ENCODE measurements around the gene GPBP1.

The GPBP1 gene

GRCh38 chr5:57244331-57244730 lies 70.5 kb downstream of the GPBP1 start:
- Histone ChIP-seq H2AK5ac (ENCODE audit: low read length) (no peak overlapping the region), H3K9me3 (ENCODE audit: insufficient read depth, low read depth, low read length) (no peaks in the 10 kb centered on the region), H3K18ac (ENCODE audit: low read length) (no peak overlapping the region), H3K4ac (ENCODE audit: low read depth, low read length) (no peak overlapping the region), H3K79me2 (ENCODE audit: control insufficient read depth, insufficient read depth, low read length, poor library complexity) (no peaks in the 10 kb centered on the region), H3K14ac (ENCODE audit: low read length) (no peak overlapping the region), H2BK120ac (ENCODE audit: insufficient read depth, low read length, poor library complexity) (no peak overlapping the region), H4K8ac (ENCODE audit: low read depth, low read length) (no peak overlapping the region), H3K4me1 (ENCODE audit: control insufficient read depth in 1 of 2, insufficient read depth in 2 of 2, low read length in 2 of 2) (no peaks in the 10 kb centered on the region), H2BK5ac (ENCODE audit: low read depth, low read length, poor library complexity) (no peak overlapping the region), H3K4me3 (ENCODE audit: low read depth, low read length) (no peak overlapping the region), H3K23ac (ENCODE audit: low read length) (no peak overlapping the region), H3K4me2 (ENCODE audit: low read length) (no peak overlapping the region), H3K36me3 (ENCODE audit: control insufficient read depth in 1 of 2, insufficient read depth in 2 of 2, low read length in 2 of 2) (peaks cover 14 to 15% of the 10 kb centered on the region in 2 experiments), H3K27me3 (ENCODE audit: insufficient read depth, low read length) (no peaks in the 10 kb centered on the region), H3K9ac (ENCODE audit: low read length) (no peak overlapping the region), H3K27ac (ENCODE audit: low read depth, low read length) (no peak overlapping the region), H4K91ac (ENCODE audit: low read depth, low read length) (no peak overlapping the region), H2AFZ (ENCODE audit: insufficient read depth, low read length, poor library complexity) (no peak overlapping the region), H2BK12ac (ENCODE audit: low read length) (no peak overlapping the region), H4K12ac (ENCODE audit: low read depth, low read length) (no peak overlapping the region), H3K79me1 (ENCODE audit: low read length) (no peaks in the 10 kb centered on the region)
- DNase-seq: peak in 1 of 2 donors; percentile 64

GRCh38 chr5:57246426-57246825 lies 72.6 kb downstream of the GPBP1 start:
- H2AK5ac ChIP-seq (ENCODE audit: low read length): no peak overlapping the region
- no peak overlapping the region for H2BK5ac ChIP-seq (ENCODE audit: low read depth, low read length, poor library complexity)
- H3K23ac ChIP-seq (ENCODE audit: low read length): no peak overlapping the region
- no peaks in the 10 kb centered on the region for H3K79me2 ChIP-seq (ENCODE audit: control insufficient read depth, insufficient read depth, low read length, poor library complexity)
- H3K36me3 ChIP-seq (ENCODE audit: control insufficient read depth in 1 of 2, insufficient read depth in 2 of 2, low read length in 2 of 2): peaks cover 16 to 18% of the 10 kb centered on the region in 2 experiments
- no peak overlapping the region for H2BK120ac ChIP-seq (ENCODE audit: insufficient read depth, low read length, poor library complexity)
- no peaks in the 10 kb centered on the region for H3K9me3 ChIP-seq (ENCODE audit: insufficient read depth, low read depth, low read length)
- no peaks in the 10 kb centered on the region for H3K79me1 ChIP-seq (ENCODE audit: low read length)
- no peak overlapping the region for H4K8ac ChIP-seq (ENCODE audit: low read depth, low read length)
- no peak overlapping the region for H3K14ac ChIP-seq (ENCODE audit: low read length)
- no peak for DNase-seq
- no peak overlapping the region for H2AFZ ChIP-seq (ENCODE audit: insufficient read depth, low read length, poor library complexity)
- H2BK12ac ChIP-seq (ENCODE audit: low read length): no peak overlapping the region
- H4K12ac ChIP-seq (ENCODE audit: low read depth, low read length): no peak overlapping the region
- 100% methylated on average over 1 of the region's 2 CpGs for WGBS (ENCODE audit: extremely low coverage, insufficient coverage, insufficient read length)
- no peak overlapping the region for H3K18ac ChIP-seq (ENCODE audit: low read length)
- H3K27ac ChIP-seq (ENCODE audit: low read depth, low read length): no peak overlapping the region
- H3K4ac ChIP-seq (ENCODE audit: low read depth, low read length): no peak overlapping the region
- H3K4me3 ChIP-seq (ENCODE audit: low read depth, low read length): no peak overlapping the region
- H3K4me2 ChIP-seq (ENCODE audit: low read length): no peak overlapping the region
- no peak overlapping the region for H4K91ac ChIP-seq (ENCODE audit: low read depth, low read length)
- no peak overlapping the region for H3K9ac ChIP-seq (ENCODE audit: low read length)
- no peaks in the 10 kb centered on the region for H3K27me3 ChIP-seq (ENCODE audit: insufficient read depth, low read length)
- no peaks in the 10 kb centered on the region for H3K4me1 ChIP-seq (ENCODE audit: control insufficient read depth in 1 of 2, insufficient read depth in 2 of 2, low read length in 2 of 2)

DNA sequence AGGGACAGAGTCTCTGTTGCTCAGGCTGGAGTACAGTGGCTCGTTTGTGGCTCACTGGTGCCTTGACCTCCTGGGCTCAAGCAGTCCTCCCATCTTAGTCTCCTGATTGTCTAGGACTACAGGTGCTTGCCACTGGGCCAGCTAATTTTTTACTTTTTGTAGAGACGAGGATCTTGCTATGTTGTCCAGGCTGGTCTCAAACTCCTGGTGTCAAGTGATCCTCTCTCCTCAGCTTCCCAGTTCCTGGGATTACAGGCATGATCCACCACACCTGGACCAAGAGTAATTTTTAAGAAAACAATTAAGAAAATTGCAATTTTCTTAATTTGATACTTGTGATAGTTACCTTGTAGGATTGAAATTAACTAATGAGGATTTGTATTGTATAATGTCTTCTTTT lies 73.9 kb downstream of the GPBP1 start:
- H3K27ac ChIP-seq (ENCODE audit: low read depth, low read length): no peak overlapping the region
- no peak overlapping the region for H4K12ac ChIP-seq (ENCODE audit: low read depth, low read length)
- no peak overlapping the region for H3K9ac ChIP-seq (ENCODE audit: low read length)
- no peaks in the 10 kb centered on the region for H3K27me3 ChIP-seq (ENCODE audit: insufficient read depth, low read length)
- no peak overlapping the region for H3K4me2 ChIP-seq (ENCODE audit: low read length)
- no peak overlapping the region for H3K4me3 ChIP-seq (ENCODE audit: low read depth, low read length)
- no peak overlapping the region for H2AFZ ChIP-seq (ENCODE audit: insufficient read depth, low read length, poor library complexity)
- WGBS (ENCODE audit: extremely low coverage, insufficient coverage, insufficient read length): no CpG with 5 or more reads among the region's 2 CpGs
- H4K91ac ChIP-seq (ENCODE audit: low read depth, low read length): no peak overlapping the region
- H3K4ac ChIP-seq (ENCODE audit: low read depth, low read length): no peak overlapping the region
- no peak overlapping the region for H4K8ac ChIP-seq (ENCODE audit: low read depth, low read length)
- no peak overlapping the region for H3K18ac ChIP-seq (ENCODE audit: low read length)
- no peaks in the 10 kb centered on the region for H3K9me3 ChIP-seq (ENCODE audit: insufficient read depth, low read depth, low read length)
- no peak for DNase-seq
- H2BK120ac ChIP-seq (ENCODE audit: insufficient read depth, low read length, poor library complexity): no peak overlapping the region
- H2BK12ac ChIP-seq (ENCODE audit: low read length): no peak overlapping the region
- H3K14ac ChIP-seq (ENCODE audit: low read length): no peak overlapping the region
- H2AK5ac ChIP-seq (ENCODE audit: low read length): no peak overlapping the region
- no peaks in the 10 kb centered on the region for H3K4me1 ChIP-seq (ENCODE audit: control insufficient read depth in 1 of 2, insufficient read depth in 2 of 2, low read length in 2 of 2)
- peaks cover 20 to 22% of the 10 kb centered on the region in 2 experiments for H3K36me3 ChIP-seq (ENCODE audit: control insufficient read depth in 1 of 2, insufficient read depth in 2 of 2, low read length in 2 of 2)
- no peak overlapping the region for H2BK5ac ChIP-seq (ENCODE audit: low read depth, low read length, poor library complexity)
- H3K23ac ChIP-seq (ENCODE audit: low read length): no peak overlapping the region
- H3K79me1 ChIP-seq (ENCODE audit: low read length): no peaks in the 10 kb centered on the region
- no peaks in the 10 kb centered on the region for H3K79me2 ChIP-seq (ENCODE audit: control insufficient read depth, insufficient read depth, low read length, poor library complexity)

DNA sequence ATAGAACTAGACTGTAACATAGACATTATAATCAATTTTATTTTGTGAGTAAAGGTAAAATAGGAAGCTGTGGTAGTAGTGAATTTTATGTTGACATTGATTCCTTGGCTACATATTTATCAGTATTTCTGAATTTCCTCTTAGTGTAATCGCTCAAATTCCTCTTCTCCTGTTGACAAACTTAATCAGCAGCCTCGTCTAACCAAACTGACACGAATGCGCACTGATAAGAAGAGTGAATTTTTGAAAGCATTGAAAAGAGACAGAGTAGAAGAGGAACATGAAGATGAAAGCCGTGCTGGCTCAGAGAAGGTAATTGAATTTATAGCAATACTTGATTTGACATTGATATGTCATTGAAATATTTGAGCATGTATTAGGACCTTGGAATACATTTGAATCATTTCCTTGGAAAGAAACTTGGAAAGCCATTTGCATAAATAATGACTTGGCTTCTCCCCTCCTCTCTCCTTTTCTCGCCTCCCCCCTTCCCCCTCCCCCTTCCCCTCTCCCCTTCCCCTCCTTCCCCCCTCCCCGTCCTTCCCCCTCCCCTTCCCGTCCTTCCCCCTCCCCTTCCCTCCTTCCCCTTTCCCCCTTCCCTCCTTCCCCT lies 75.5 kb downstream of the GPBP1 start:
- no peaks in the 10 kb centered on the region for H3K27me3 ChIP-seq (ENCODE audit: insufficient read depth, low read length)
- H3K4me1 ChIP-seq (ENCODE audit: control insufficient read depth in 1 of 2, insufficient read depth in 2 of 2, low read length in 2 of 2): no peaks in the 10 kb centered on the region
- H3K79me2 ChIP-seq (ENCODE audit: control insufficient read depth, insufficient read depth, low read length, poor library complexity): no peaks in the 10 kb centered on the region
- no peak overlapping the region for H3K4me2 ChIP-seq (ENCODE audit: low read length)
- H2BK12ac ChIP-seq (ENCODE audit: low read length): no peak overlapping the region
- H3K18ac ChIP-seq (ENCODE audit: low read length): no peak overlapping the region
- no peak overlapping the region for H2BK5ac ChIP-seq (ENCODE audit: low read depth, low read length, poor library complexity)
- WGBS (ENCODE audit: extremely low coverage, insufficient coverage, insufficient read length): no CpG with 5 or more reads among the region's 8 CpGs
- no peak overlapping the region for H2BK120ac ChIP-seq (ENCODE audit: insufficient read depth, low read length, poor library complexity)
- H3K14ac ChIP-seq (ENCODE audit: low read length): no peak overlapping the region
- no peak overlapping the region for H4K91ac ChIP-seq (ENCODE audit: low read depth, low read length)
- H3K4me3 ChIP-seq (ENCODE audit: low read depth, low read length): no peak overlapping the region
- no peak overlapping the region for H4K12ac ChIP-seq (ENCODE audit: low read depth, low read length)
- H3K23ac ChIP-seq (ENCODE audit: low read length): no peak overlapping the region
- peaks cover 27 to 30% of the 10 kb centered on the region in 2 experiments for H3K36me3 ChIP-seq (ENCODE audit: control insufficient read depth in 1 of 2, insufficient read depth in 2 of 2, low read length in 2 of 2)
- no peaks in the 10 kb centered on the region for H3K79me1 ChIP-seq (ENCODE audit: low read length)
- no peak overlapping the region for H3K4ac ChIP-seq (ENCODE audit: low read depth, low read length)
- H3K9ac ChIP-seq (ENCODE audit: low read length): no peak overlapping the region
- no peak overlapping the region for H2AK5ac ChIP-seq (ENCODE audit: low read length)
- H4K8ac ChIP-seq (ENCODE audit: low read depth, low read length): no peak overlapping the region
- no peaks in the 10 kb centered on the region for H3K9me3 ChIP-seq (ENCODE audit: insufficient read depth, low read depth, low read length)
- no peak overlapping the region for H3K27ac ChIP-seq (ENCODE audit: low read depth, low read length)
- no peak overlapping the region for H2AFZ ChIP-seq (ENCODE audit: insufficient read depth, low read length, poor library complexity)
- no peak for DNase-seq
